ENCODE data around the gene SLC6A3.
"Not testable (repeated sequence)": the region's sequence is repeated elsewhere in the genome, so short reads cannot be mapped to it uniquely, and the experiment has no call there.

The SLC6A3 gene

DNA sequence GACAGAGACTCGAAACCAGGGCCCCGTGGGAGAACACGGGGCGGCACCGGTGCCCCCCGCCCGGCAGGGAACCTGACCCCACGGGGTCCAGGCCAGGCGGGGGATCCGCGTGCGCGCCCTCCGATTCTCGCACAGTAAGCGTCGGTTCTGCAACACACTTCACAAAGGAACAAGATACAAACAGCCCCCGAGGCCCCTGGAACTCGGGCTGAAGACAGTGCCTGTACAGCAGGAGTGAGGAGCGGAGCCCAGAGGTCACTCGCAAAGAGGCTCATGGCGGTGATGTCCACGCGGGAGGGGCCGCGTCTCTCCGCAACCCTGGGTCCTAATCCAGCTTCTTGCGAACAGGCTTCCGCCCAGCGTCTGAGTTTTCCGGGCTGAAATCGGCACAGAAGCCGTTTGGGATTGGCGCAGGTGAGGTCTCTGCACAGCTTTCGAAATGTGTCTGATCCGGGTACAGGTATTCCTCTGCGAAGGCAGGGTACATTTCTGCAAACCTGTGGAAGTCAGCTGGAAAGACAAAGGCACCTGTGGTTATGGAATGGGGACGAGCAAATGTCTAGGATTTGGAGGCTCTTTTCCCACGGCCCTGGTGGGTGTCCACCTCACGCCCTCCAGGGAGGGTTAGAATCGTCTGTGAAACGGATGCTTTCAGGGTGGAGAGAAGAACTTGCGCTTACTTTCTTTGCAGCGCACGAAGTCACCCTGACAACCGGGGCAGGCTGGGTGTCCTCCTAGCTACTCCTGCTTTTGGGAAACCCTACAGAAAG, 18.3 kb upstream of the SLC6A3 start:
- no peak for DNase-seq

GRCh38 chr5:1462358-1462757, 17.1 kb upstream of the SLC6A3 start:
- no peak for DNase-seq

DNA sequence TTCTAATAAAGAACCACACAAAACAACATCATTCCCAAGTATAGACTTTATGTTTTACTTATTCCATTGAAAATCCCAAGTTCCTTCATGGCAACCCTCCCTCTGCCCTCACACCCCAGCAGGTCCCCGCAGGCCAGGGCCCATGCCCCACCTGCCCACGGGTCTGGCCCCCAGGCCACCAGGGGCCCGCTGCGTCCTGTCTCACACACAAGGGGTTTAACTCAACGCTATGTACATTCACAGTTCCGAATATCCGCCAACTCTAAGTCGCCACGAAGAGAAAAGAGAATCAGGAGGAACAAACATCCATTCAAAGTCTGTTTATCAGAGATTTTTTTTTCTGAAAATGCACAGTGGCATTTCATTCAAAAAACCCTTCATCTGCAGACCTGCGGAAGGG, 16.2 kb upstream of the SLC6A3 start:
- no peak for DNase-seq

DNA sequence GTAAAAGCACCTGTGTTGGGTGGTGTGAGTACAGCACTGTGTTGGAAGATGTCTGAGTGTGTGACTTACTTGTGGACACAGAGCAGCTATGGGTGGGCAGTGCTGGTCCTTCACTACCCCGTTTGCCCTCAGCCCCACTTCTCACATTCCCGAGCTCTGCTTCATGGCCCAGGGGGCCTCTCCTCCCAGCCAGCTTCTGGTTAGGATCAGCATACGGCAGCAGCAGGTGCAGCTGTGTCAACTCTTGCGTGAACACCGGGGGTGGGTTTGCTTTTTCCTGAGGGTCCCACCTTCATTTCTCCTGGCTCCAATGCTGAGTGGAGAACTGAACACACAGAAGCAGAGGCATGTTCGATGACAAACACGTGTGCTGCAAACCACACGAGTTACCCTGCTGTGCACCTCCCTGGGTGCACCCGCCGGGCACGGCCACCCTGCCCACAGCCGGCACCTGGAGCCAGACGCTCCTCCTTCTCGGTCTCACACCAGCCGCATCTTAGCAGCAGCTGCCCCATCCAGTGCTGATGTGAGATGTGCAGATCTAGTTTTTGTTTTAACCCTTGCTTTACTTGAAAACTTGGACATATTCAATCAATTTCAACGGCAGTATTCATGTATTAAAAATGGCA, 14.9 kb upstream of the SLC6A3 start:
- no peak for DNase-seq

DNA sequence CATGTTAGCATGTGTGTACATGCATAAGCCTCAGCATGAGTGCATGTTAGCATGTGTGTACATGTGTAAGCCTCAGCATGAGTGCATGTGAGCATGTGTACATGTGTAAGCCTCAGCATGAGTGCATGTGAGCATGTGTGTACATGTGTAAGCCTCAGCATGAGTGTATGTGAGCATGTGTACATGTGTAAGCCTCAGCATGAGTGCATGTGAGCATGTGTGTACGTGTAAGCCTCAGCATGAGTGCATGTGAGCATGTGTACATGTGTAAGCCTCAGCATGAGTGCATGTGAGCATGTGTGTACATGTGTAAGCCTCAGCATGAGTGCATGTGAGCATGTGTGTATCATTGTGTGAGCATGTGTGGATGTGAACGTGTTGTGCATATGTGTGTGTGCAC, 14.2 kb upstream of the SLC6A3 start:
- not testable (repeated sequence) for DNase-seq

DNA sequence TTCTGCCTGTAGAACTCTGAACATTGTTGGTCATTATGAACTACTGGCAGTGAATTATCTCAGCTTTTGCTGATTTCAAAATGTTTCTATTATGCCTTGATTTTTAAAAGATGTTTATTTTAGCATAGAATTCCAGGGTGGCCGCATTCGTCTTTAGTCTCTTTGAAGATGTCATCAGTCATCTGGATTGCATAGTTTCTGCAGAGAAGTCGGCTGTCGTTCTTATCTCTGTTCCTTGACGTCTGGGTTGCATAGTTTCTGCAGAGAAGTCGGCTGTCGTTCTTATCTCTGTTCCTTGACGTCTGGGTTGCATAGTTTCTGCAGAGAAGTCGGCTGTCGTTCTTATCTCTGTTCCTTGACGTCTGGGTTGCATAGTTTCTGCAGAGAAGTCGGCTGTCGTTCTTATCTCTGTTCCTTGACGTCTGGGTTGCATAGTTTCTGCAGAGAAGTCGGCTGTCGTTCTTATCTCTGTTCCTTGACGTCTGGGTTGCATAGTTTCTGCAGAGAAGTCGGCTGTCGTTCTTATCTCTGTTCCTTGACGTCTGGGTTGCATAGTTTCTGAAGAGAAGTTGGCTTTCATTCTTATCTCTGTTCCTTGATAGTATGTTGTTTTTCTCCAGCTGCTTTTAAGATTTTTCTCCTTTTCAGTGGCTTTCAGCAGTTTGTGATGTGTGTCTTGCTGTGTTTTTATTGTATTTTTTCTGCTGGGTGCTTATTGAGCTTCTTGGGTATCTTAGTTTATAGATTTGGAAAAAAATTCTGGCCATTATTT, 11.1 kb upstream of the SLC6A3 start:
- not testable (repeated sequence) for DNase-seq

DNA sequence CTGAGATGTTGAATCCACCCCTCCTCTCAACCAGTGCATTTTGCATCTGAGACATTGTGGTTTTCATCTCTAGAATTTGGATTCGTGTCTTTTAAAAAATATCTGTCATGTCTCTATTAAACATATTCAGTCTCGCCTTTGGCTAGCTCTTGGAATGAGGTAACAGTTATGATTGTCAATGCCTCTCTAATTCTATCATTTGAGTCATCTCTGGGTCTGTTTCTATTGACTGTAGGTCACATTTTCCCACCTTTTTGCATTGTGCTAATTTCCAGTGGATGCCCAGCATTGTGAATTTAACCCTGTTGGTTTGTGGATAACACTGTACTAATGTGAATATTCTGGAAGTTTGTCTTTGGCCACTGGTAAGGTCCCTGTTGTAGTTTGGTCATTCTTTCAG, 8.4 kb upstream of the SLC6A3 start:
- DNase-seq = no peak

- DNase-seq = no peak
Observed at GRCh38 chr5:1449081-1449630, 3.9 kb upstream of the SLC6A3 start.

DNA sequence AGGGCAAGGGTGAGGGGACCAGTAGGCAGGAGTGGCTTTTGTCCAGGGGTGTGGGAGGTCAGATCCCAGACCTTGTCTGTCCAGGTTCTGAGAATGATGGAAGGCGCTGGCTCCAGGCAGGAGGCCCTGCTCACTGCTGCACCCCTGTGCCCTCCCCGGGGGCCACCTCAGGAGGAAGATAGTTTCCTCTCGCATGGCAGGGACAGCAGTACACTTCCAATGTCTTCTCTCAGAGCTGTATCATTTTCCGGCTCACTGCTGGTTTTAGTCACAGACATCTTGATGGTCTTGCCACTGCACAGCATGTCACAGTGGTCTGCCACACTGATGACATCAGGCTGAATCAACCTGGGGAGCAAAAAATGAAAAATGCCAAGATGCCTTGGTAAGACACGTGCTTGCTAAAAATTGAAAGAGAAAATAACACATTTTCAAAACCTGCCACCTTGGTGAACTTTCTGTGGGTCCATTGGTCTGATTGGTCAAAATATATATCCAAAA, 3.3 kb upstream of the SLC6A3 start:
- DNase-seq = no peak

DNA sequence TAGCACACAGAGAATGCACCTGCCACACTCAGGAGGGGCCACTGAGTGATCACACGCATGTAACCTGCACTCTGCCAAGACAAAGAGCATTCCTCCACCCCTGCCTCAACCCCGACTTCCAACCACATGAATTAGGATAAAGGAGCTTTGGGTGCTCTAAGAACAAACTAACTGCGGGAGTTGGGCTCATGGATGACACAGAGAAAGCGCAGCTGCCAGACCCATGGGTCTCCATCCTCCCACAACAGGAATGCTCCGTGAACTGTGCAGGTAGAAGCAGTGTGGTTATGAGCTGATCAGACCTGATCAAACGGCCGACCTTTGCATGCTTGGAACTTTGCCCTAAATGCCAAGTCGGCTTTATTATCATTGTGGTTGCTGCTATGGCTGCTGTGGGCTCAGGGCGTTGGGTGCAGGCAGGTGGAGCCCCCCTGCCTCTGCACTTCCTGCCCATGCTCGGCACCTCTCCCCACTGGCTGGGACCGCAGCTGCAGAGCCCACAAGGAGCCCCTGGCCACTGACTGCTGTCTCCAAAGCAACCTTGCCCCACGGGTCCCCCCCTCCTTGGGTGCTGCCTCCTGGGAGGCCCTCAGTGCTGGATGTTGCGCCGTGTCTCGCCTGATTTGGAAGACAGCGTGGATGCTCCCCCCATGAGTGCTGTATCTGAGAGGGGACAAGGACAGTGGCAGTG, 2.6 kb upstream of the SLC6A3 start:
- DNase-seq = no peak

DNA sequence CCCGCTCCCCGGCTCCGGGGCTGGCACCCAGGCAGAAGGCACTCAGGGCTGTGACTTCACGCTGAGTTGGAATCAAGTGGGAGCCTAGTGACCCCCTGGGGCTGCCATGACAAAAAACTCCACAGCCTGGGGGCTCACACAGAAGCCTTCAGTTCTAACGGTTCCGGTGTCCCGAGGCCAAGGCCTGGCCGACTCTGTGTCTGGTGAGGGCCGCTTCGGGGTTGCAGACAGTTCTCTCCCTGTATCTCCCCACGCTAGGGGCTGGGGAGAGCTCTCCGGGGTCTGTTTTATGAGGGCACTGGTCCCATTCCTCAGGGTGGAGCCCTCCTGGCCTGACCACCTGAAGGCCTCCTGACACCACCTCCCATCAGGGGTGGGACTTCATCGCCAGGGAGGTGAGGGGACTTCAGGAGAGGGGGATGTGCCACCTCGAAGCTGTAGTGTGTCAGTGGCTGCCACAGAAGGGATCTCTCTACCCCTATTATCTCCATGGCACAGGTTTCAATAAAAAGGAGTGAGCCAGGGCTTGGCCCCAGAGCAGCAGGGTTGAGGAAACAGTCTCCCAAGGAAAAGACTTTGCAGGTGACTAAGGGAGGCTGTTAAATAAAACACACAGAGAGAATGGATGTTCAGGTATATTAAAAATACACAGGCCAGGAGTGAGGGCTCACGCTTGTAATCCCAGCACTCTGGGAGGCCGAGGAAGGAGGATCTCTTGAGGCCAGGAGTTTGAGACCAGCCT, 1.5 kb upstream of the SLC6A3 start:
- no peak for DNase-seq

DNA sequence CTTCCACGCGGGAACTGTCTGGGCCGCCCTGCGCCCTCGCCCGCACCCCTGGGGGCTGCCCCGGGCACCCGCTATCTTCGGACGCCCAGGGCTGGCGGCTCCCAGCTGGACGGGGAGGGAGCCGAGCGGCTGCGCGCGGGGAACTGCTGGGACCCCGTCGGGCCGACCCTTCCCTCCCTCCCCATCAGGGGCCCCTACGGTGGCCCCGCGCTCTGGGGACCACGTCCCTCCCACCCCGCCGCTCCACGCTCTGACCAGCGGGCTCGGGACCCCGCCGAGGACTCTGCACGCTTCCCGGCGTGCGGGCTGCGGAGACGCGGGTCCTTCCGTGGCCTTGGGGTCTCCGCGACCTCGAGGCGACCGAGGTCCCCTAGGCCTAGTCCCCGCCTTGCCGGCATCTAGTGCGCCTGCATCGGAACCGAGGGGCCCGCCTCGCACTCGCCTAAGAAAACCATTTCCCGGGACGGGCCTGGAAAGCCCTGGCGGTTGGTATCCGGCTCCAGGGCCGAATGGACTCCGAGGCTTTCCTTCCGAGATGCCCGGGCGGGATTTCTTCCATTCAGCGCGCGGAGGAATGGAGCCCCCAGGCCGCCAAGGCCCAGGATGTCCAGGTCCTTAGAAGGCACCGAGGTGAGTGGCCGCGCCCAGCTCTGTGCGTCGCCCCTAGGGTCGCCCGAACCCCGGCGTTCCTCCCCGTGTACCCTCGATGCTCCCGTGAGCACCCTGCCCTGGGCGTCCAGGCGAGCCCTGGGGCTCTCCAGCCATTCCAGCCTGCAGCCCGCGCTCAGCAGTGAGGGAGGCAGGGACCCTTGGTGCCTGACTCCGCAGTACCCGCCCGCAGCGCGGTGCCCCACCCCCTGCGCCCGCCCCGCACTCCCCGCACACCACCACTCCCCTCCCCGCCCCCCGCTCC, 705 bp upstream of the SLC6A3 start:
- no peak for DNase-seq

GRCh38 chr5:1444361-1445189, 665 bp downstream of the SLC6A3 start:
- no peak for DNase-seq

DNA sequence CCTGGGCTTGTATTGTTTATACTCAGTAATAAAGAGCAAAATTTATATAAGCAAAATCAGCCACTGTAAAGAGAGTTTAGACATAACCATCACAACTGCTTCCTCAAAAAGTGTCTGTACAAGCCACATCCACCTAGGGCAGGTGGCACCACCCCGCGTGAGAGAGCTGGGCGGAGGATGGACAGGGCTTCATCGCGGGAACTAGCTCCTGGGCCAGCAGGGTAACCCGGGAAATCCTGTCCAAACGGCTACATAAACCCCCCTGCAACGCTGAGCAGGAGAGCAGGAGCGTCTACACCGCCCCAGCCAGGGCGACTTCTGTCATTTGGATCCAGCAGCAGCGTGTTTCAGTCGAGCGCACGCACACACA, 1.3 kb downstream of the SLC6A3 start:
- no peak for DNase-seq

GRCh38 chr5:1443171-1443570, 2.1 kb downstream of the SLC6A3 start:
- no peak for DNase-seq

- DNase-seq = no peak
Observed at GRCh38 chr5:1442222-1443145, 2.8 kb downstream of the SLC6A3 start.

DNA sequence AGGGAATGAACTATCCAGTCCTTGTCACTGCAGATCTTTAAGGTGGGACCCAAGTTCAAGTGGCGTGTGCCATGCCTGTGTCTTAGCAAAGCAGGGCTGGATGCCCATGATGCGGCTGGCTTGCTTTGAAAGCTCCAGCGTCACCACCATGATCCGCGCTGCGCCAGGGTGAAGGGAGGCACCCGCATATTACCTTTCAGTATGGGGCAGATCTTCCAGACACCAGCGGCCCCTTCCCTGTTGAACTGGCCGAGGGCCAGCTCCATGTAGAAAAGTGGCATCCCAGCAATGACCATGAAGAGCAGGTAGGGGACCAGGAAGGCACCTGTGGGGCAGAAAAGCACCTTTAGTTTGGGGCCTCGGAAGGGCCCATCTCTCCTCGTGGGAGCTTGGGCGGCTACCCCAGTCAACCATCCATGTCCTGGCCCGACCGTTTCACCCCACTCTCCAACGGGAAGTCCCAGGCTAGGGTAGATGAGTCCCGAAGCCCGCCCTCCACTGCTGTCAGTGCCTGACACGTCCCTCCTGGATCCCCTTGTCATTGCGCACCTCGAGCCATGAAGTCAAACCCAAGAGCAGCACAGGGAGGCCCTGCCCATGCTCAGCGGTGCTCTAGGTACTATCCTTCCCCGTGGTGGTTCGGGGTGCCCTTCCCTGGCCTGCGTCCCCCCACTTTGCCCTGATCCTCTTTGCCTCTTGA, 3.9 kb downstream of the SLC6A3 start:
- no peak for DNase-seq

DNA sequence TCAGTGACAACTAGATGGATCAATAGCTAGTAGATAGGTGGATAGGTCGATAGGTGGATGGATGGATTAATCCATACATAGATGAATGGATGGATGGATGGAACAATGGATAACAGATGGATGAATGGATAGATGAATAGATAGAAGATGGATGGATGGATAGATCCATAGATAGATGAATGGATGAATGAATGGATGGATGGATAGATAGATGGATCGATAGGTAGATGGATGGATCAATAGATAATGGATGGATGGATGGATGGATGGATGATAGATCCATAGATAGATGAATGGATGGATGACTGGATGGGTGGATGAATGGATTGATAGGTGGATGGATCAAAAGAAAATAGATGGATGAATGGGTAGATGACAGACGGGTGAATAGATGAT, 5.1 kb downstream of the SLC6A3 start:
- no peak for DNase-seq
